HepG2 (cell line): Measurements from ENCODE around the gene OR2W1. TPM values are rescaled to one million over a fixed set of nuclear protein-coding genes. Genes with fewer than 3 reads are reported as not detected.

Experiments
- ARNT2 ChIP-seq: sonication (generic); formaldehyde crosslinking; IDR thresholded peaks from 2 replicates; pipeline ENCODE4 v1.8.0; 2022; ENCODE audit warnings: mild to moderate bottlenecking, low read depth, missing genetic modification reagents, moderate library complexity
- FOSL2 ChIP-seq: sonication (generic); formaldehyde crosslinking; IDR thresholded peaks from 2 replicates; pipeline ENCODE4 v1.4.0; 2020; ENCODE audit warnings: missing genetic modification reagents
- HDAC2 ChIP-seq: sonication (generic); formaldehyde crosslinking; IDR thresholded peaks from 2 replicates; pipeline ENCODE4 v1.4.0; 2020; ENCODE audit warnings: missing genetic modification reagents
- HOXA3 ChIP-seq: sonication (generic); formaldehyde crosslinking; IDR thresholded peaks from 2 replicates; pipeline ENCODE4 v1.5.0; 2020; ENCODE audit warnings: missing genetic modification reagents
- KAT2B ChIP-seq: fragments of 150-350 bp; IDR thresholded peaks from 2 replicates; pipeline ENCODE4 v1.6.1; 2014; ENCODE audit warnings: low read depth, low read length, borderline replicate concordance
- KDM5B ChIP-seq: sonication (generic); formaldehyde crosslinking; IDR thresholded peaks from 2 replicates; pipeline ENCODE4 v1.4.0; 2020; ENCODE audit warnings: missing genetic modification reagents, mild to moderate bottlenecking, borderline replicate concordance
- MAF1 ChIP-seq: sonication (generic); formaldehyde crosslinking; IDR thresholded peaks from 2 replicates; pipeline ENCODE4 v1.5.0; 2020; ENCODE audit warnings: missing genetic modification reagents, borderline replicate concordance
- NCOA1 ChIP-seq: sonication (generic); formaldehyde crosslinking; IDR thresholded peaks from 2 replicates; pipeline ENCODE4 v1.9.0; 2021; ENCODE audit warnings: missing genetic modification reagents
- POLR2AphosphoS2 ChIP-seq: IDR thresholded peaks from 2 replicates; pipeline ENCODE4 v1.6.1; 2011; ENCODE audit warnings: low read depth, low read length, improper control_type of control experiment
- TCF12 ChIP-seq, 2 experiments: fragments of 450-650 bp in 1 of 2; sonication (generic) in 1 of 2; formaldehyde crosslinking in 1 of 2; IDR thresholded peaks; 2 replicates each; pipeline versions ENCODE4 v1.6.1 to v1.8.0; 2017 to 2022; ENCODE audit warnings: antibody characterized with exemption in 1 of 2, mild to moderate bottlenecking in 1 of 2, missing genetic modification reagents in 1 of 2, moderate library complexity in 1 of 2
- TFDP2 ChIP-seq: sonication (generic); formaldehyde crosslinking; IDR thresholded peaks from 2 replicates; pipeline ENCODE4 v1.4.0; 2020; ENCODE audit warnings: missing genetic modification reagents
- ZNF232 ChIP-seq: sonication (generic); formaldehyde crosslinking; IDR thresholded peaks from 2 replicates; pipeline ENCODE4 v1.4.0; 2020; ENCODE audit warnings: missing genetic modification reagents, borderline replicate concordance
- ZNF274 ChIP-seq: sonication (generic); formaldehyde crosslinking; IDR thresholded peaks from 2 replicates; pipeline ENCODE4 v1.5.1; 2020; ENCODE audit warnings: mild to moderate bottlenecking, missing genetic modification reagents
- ZNF343 ChIP-seq: sonication (generic); formaldehyde crosslinking; IDR thresholded peaks from 2 replicates; pipeline ENCODE4 v1.4.0; 2020; ENCODE audit warnings: mild to moderate bottlenecking, missing genetic modification reagents
- ZNF383 ChIP-seq: sonication (generic); formaldehyde crosslinking; IDR thresholded peaks from 2 replicates; pipeline ENCODE4 v1.4.0; 2020; ENCODE audit warnings: missing genetic modification reagents, mild to moderate bottlenecking, borderline replicate concordance
- ZNF496 ChIP-seq: sonication (generic); formaldehyde crosslinking; IDR thresholded peaks from 2 replicates; pipeline ENCODE4 v1.8.1; 2023; ENCODE audit warnings: mild to moderate bottlenecking, moderate library complexity, missing genetic modification reagents; ENCODE audit not compliant: insufficient replicate concordance
- ZNF550 ChIP-seq: sonication (generic); formaldehyde crosslinking; IDR thresholded peaks from 2 replicates; pipeline ENCODE4 v1.4.0; 2020; ENCODE audit warnings: mild to moderate bottlenecking, missing genetic modification reagents, borderline replicate concordance
- ZNF556 ChIP-seq: sonication (generic); formaldehyde crosslinking; IDR thresholded peaks from 2 replicates; pipeline ENCODE4 v1.4.0; 2020; ENCODE audit warnings: mild to moderate bottlenecking, missing genetic modification reagents, borderline replicate concordance
- polyA plus RNA-seq, 8 experiments: library from polyadenylated mRNA; depleted of rRNA in 3 of 8; stranded (reverse) in 7 of 8; unstranded in 1 of 8; fragments of >200 nt; fragmentation: Illumina TruSeq in 4 of 8; extraction: Trizol in 4 of 8; gene quantifications; 2 replicates each; pipeline versions ENCODE4 v1.2.1 to v1.2.3, GENCODE V29; 2011 to 2016; ENCODE audit warnings: low read depth in 4 of 8, missing spikeins in 1 of 8, mixed read lengths in 1 of 8; ENCODE audit not compliant: insufficient read depth in 1 of 8
- total RNA-seq, 5 experiments: library from RNA; depleted of rRNA; stranded (reverse); fragments of >200 nt; fragmentation: Illumina TruSeq; extraction: Trizol; gene quantifications; 2 replicates each; pipeline ENCODE4 v1.2.3, GENCODE V29; 2016; ENCODE audit warnings: low read depth in 1 of 5
- TF ChIP-seq, protein P1 (sequence below): sonication (generic); formaldehyde crosslinking; IDR thresholded peaks from 2 replicates; pipeline ENCODE4 v1.9.0; 2021; ENCODE audit warnings: missing genetic modification reagents, mild to moderate bottlenecking, borderline replicate concordance
- TF ChIP-seq, protein P2 (sequence below): sonication (generic); formaldehyde crosslinking; IDR thresholded peaks from 2 replicates; pipeline ENCODE4 v1.5.0; 2020; ENCODE audit warnings: missing genetic modification reagents, mild to moderate bottlenecking, borderline replicate concordance
- TF ChIP-seq, protein P3 (sequence below): sonication (generic); formaldehyde crosslinking; conservative IDR thresholded peaks from 2 replicates; pipeline ENCODE4 v1.4.0; 2020; ENCODE audit warnings: missing genetic modification reagents
- TF ChIP-seq, protein P4 (sequence below): sonication (generic); formaldehyde crosslinking; IDR thresholded peaks from 2 replicates; pipeline ENCODE4 v1.5.0; 2020; ENCODE audit warnings: missing genetic modification reagents

The OR2W1 gene
- total and polyA plus RNA-seq, 2 of the 13 experiments (the other 11 are each of a cell fraction or from before 2014, with no cell fraction given): not detected

- TF ChIP-seq TFDP2 (CRISPR knock-in tag) (no peak), NCOA1 (CRISPR knock-in tag) (no peak), ZNF550 (CRISPR knock-in tag) (no peak; the same call in 1 of the 2 replicates), KDM5B (CRISPR knock-in tag) (peak; percentile 93; the same call in 1 of the 2 replicates), POLR2AphosphoS2 (no peak), ZNF383 (no peak), KAT2B (no peak), HDAC2 (CRISPR knock-in tag) (peak; percentile 47; the same call in 1 of the 2 replicates), MAF1 (CRISPR knock-in tag) (no peak; the same call in 1 of the 2 replicates), ZNF274 (CRISPR knock-in tag) (peak; percentile 73; the same call in 1 of the 2 replicates), HOXA3 (no peak; the same call in 1 of the 2 replicates), ARNT2 (peak; percentile 38; the same call in 1 of the 2 replicates), TCF12 (IDR thresholded peaks at IDR 0.05) (no peak), TCF12 (CRISPR knock-in tag; IDR thresholded peaks at IDR 0.05) (peak; percentile 81; the same call in 1 of the 2 replicates), ZNF232 (CRISPR knock-in tag) (peak; percentile 68; the same call in 1 of the 2 replicates), FOSL2 (CRISPR knock-in tag) (peak; percentile 50; the same call in 1 of the 2 replicates), ZNF496 (CRISPR knock-in tag) (no peak), ZNF343 (CRISPR knock-in tag) (0 out of 2 replicates have a peak, but pooled peaks have one; percentile 67), ZNF556 (CRISPR knock-in tag) (peak; percentile 69; the same call in 1 of the 2 replicates)
- TF ChIP-seq, protein P1, sequence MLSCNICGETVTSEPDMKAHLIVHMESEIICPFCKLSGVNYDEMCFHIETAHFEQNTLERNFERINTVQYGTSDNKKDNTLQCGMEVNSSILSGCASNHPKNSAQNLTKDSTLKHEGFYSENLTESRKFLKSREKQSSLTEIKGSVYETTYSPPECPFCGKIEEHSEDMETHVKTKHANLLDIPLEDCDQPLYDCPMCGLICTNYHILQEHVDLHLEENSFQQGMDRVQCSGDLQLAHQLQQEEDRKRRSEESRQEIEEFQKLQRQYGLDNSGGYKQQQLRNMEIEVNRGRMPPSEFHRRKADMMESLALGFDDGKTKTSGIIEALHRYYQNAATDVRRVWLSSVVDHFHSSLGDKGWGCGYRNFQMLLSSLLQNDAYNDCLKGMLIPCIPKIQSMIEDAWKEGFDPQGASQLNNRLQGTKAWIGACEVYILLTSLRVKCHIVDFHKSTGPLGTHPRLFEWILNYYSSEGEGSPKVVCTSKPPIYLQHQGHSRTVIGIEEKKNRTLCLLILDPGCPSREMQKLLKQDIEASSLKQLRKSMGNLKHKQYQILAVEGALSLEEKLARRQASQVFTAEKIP: no peak
- TF ChIP-seq, protein P2, sequence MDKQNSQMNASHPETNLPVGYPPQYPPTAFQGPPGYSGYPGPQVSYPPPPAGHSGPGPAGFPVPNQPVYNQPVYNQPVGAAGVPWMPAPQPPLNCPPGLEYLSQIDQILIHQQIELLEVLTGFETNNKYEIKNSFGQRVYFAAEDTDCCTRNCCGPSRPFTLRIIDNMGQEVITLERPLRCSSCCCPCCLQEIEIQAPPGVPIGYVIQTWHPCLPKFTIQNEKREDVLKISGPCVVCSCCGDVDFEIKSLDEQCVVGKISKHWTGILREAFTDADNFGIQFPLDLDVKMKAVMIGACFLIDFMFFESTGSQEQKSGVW: no peak
- TF ChIP-seq, protein P3, sequence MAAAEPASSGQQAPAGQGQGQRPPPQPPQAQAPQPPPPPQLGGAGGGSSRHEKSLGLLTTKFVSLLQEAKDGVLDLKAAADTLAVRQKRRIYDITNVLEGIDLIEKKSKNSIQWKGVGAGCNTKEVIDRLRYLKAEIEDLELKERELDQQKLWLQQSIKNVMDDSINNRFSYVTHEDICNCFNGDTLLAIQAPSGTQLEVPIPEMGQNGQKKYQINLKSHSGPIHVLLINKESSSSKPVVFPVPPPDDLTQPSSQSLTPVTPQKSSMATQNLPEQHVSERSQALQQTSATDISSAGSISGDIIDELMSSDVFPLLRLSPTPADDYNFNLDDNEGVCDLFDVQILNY: no peak
- TF ChIP-seq, protein P4, sequence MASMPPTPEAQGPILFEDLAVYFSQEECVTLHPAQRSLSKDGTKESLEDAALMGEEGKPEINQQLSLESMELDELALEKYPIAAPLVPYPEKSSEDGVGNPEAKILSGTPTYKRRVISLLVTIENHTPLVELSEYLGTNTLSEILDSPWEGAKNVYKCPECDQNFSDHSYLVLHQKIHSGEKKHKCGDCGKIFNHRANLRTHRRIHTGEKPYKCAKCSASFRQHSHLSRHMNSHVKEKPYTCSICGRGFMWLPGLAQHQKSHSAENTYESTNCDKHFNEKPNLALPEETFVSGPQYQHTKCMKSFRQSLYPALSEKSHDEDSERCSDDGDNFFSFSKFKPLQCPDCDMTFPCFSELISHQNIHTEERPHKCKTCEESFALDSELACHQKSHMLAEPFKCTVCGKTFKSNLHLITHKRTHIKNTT: 0 out of 2 replicates have a peak, but pooled peaks have one; percentile 27
Observed at GRCh38 chr6:29016559-29017427, 28.2 kb downstream of the OR2W1 start (continued).
